Muscle of back (tissue), 13 donors: ENCODE measurements around the gene FAAP20. TPM values are rescaled to one million over a fixed set of nuclear protein-coding genes. Genes with fewer than 3 reads are reported as not detected.

Experiments
- DNase-seq, 3 donors: peaks; one replicate each; pipeline versions ENCODE4 v3.0.0 to v3.0.0-alpha.2; 2013
- long read RNA-seq, 9 donors: transcript quantifications; one replicate each; lab custom pipeline, GENCODE V29; 2026
- polyA plus RNA-seq, 10 donors: library from polyadenylated mRNA; unstranded; fragments of 120-200 nt; gene quantifications; one replicate each; pipeline ENCODE4 v1.2.1, GENCODE V29; 2013; ENCODE audit not compliant: insufficient read length in 10 of 10

Gene FAAP20, protein sequence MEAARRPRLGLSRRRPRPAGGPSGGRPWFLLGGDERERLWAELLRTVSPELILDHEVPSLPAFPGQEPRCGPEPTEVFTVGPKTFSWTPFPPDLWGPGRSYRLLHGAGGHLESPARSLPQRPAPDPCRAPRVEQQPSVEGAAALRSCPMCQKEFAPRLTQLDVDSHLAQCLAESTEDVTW
- polyA plus RNA-seq: 10 to 100 TPM; 22.3 to 45.9 (median 30.2) TPM
- long read RNA-seq, donor 1, transcript FAAP20-202 (4 exons, 729 nt): major isoform, 7 of 67 reads
- long read RNA-seq, donor 1, partial matches to known transcripts: 52 of 67 reads
- long read RNA-seq, donor 1, other reads (novel, unspliced or antisense): 0 of 67 reads
- long read RNA-seq, donor 2, transcript FAAP20-202 (4 exons, 729 nt): major isoform, 12 of 18 reads
- long read RNA-seq, donor 2, partial matches to known transcripts: 0 of 18 reads
- long read RNA-seq, donor 2, other reads (novel, unspliced or antisense): 0 of 18 reads
- long read RNA-seq, donor 3: 0 reads
- long read RNA-seq, donor 4, full-length matches to known transcripts: 15 of 22 reads
- long read RNA-seq, donor 4, partial matches to known transcripts: 7 of 22 reads
- long read RNA-seq, donor 4, other reads (novel, unspliced or antisense): 0 of 22 reads
- long read RNA-seq, donor 5, transcript FAAP20-202 (4 exons, 729 nt): major isoform, 22 of 149 reads
- long read RNA-seq, donor 5, partial matches to known transcripts: 107 of 149 reads
- long read RNA-seq, donor 5, other reads (novel, unspliced or antisense): 14 of 149 reads
- long read RNA-seq, donor 6, full-length matches to known transcripts: 24 of 24 reads
- long read RNA-seq, donor 6, partial matches to known transcripts: 0 of 24 reads
- long read RNA-seq, donor 6, other reads (novel, unspliced or antisense): 0 of 24 reads
- long read RNA-seq, donor 7, transcript FAAP20-212 (3 exons, 701 nt): minor isoform, 7 of 24 reads
- long read RNA-seq, donor 7, transcript FAAP20-202 (4 exons, 729 nt): major isoform, 16 of 24 reads
- long read RNA-seq, donor 7, partial matches to known transcripts: 0 of 24 reads
- long read RNA-seq, donor 7, other reads (novel, unspliced or antisense): 0 of 24 reads
- long read RNA-seq, donor 8, full-length matches to known transcripts: 21 of 21 reads
- long read RNA-seq, donor 8, partial matches to known transcripts: 0 of 21 reads
- long read RNA-seq, donor 8, other reads (novel, unspliced or antisense): 0 of 21 reads
- long read RNA-seq, donor 9, partial matches to known transcripts: 0 of 4 reads
- long read RNA-seq, donor 9, other reads (novel, unspliced or antisense): 0 of 4 reads

DNA sequence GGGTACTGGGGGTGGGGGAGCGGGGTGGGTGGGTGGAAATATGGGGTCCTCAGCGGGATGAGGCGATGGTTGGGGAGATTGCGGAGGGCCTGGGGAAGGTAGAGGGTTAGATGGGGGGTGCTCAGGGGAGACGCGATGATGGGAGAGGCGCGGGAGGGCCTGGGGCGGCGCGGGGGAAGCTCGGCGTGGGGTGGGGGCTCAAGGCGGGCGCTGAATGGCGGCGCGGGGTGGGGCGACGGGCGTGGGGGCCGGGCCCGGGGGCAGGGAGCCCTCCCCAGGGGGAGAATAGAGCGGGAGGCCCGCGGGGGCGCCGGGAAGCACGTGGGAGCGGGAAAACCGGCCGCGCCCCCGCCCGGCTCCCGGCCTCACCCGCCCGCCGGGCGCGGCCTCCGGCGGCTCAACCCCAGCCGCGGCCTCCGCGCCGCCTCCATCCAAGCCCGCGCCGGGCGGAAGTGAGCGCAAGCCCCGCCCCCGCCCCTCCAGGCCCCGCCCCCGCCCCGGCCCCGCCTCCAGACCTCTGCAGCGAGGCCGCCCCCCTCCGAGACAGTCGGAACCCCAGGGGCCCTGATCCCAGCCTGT is at the start of gene FAAP20:
TSS of gene FAAP20 (minus strand) at position 454 of the 579 bp plus-strand sequence. CDS start at position 431, 23 bp downstream.
- no peak for DNase-seq

DNA sequence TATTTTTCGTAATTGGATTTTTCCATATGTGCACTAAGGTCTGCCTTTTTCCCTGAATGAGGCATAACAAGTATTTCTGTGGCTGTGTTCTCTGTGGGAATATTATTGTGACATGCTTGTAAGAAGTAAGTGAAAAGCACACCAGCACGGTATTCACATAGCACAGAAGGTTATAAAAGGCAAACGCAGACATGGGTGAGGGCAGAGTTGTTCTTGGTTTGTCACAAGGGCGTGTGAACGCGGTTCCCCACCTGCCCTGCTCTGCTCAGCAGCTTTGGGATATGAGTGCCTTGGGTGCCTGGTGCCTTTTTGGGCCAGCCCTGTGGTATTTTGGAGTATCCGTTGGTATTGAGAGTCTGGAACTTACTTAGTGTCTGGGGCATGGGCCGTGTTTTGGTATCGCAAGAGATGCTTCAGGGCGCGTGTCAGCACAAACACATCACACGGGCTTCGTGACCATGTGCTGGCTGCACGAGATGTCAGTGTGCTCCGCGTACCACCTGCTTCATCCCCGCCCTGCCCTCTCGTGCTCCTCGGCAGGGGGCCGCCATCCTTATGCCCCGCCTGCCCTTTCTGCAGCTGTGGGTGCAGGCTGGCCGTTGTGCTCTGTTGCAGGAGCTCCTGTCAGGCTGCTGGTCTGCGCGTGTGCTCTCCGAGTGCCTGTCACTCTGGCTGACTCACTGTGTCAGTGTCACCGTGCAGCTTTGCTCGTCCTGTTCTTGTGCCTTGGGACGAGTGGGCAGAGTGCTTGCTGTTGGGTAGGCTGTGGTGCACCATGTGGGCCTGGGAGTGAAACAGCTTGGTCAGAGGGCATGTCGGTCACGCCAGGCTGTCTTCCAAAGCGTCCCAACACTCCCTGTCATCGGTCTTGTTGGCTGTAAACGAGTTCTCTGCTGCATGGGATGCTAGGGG is 48.5 kb upstream of the FAAP20 start:
- DNase-seq: no peak

DNA sequence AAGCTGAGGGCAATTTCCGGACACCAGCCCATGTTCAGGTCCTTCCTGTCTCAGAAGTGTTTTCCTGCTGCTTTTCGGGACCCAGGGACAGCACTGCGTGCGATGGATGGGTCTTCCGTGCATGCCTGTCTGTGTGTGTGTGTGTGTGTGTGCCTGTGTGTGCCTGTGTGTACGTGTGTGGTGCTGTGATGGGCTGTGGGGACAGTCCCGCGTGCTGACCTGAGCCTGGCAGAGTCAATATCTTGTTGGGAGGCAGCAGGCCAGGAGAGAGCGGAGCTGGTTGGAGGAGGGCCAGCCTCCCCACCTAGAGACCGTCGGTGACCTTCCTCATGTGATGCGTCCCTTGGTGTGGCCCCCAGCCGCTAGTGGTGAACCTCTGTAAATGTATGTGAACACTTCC is 47.2 kb upstream of the FAAP20 start:
- no peak for DNase-seq

DNA sequence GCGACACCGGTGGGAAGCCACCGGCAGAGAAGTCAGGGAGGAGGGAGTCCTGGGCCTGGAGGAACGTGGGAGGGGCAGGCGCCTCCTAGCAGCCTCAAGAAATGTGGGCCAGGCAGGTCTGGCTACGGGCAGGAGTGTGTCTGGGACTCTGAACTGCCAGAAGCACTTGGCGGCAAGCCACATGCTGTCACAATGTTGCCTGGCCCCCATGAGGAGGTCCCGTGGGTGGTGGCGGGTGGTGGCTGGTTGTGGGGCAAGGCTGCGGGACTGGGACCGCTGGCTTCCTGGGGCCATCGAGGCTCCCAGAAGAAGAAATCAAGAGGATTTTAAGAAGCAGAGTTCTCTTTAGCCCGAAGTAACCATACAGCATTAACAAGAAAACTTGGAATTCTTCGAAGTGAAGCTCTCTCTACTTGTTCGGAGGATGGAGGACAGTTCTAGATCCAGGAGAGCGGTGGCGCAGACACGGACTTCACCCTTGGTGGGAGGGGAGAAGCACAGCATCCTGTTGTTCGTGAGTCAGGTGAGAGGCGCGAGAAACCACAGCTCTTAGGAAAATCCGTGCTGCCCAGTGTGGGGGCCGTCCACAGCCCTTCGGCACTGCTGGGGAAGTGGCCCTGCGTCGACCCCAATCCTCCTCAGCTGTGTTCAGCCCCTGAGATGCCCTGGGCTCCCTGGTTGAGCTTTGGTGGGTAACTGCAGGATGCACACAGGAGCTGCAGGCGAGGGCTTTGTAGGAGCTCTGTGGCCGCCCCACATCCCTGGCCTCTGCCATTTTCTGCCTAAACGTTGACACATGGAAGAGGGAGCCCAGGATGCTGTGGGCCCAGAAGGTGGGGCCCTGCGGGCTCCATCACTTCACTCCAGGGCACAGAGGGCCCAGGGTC is 45.9 kb upstream of the FAAP20 start:
- no peak for DNase-seq

DNA sequence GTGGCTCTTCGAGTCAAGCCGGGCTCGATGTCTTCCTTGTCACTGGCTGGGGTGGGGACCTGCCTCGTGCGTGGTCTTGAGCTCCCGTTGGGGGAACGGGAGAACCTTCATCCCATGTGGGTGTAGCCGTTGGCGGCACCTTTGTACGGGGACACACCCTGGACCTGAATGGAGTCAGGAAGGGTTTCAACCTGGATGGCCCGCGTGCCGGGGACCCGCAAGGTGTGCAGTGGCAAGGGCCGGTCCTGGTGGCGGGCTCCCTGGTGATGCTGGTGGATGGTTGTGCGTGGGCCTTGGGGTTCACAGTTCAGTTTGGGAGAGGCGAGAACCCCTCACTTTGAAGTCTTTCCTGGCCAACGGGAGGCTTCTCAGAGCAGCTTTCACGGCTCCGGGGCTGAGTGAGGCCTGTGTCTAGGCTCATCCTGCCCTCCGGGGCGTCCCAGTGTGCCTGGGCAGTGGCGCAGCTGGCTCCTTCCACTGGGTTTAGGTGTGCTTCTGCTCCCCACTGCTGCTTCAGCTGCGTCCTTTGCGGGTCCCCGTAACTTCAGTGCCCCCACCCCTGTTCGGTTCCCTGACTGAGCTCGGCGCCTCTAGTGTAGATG is 44.9 kb upstream of the FAAP20 start:
- no peak for DNase-seq

DNA sequence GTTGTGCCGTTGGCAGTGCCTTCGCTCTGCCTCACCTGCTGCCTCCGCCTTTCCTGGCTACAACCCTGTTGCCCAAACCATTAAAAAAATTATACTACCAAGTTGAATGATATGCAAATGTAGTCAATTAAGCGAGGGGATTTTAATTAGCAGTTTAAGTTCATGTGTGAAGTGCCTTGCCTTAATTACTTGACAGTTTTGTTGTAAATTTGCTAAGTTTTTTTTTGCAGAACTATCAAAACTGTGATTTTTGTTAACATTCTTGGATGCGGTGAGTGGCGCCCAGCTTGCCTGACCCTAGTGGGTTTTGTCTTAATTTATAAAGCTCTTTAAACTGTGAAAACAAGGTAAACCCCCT is 44.4 kb upstream of the FAAP20 start:
- DNase-seq: no peak

DNA sequence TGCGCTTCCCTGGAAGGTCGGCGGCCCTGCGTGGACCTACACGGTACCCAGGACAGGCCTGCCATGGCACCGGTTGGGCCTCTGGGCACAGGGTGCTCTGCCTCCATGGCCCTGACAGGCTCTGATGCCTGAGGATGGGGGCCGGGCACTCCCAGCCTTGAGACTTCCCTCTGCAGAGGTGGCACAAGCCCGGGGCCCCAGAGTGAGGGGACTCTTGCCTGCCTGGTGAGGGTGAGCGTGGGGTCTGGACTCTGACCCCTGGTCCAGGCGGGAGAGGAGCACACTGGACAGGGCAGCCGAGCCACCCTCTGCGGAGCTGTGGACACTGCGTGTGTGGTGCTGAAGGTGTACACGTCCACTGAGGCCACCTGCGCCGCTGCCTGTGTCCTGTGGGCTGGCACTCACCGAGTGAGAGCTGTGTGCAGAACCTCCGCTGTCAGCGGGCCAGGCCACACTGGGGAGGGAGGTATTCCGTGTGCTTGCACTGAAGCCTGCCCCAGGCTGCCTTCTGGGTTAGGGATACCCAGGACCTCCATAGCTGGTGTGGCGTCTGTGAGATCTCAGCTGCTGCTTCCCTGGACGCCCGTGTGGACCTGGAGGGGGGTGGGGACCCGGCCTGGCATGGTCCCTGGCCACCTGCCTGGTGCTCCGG is 43.9 kb upstream of the FAAP20 start:
- no peak for DNase-seq

DNA sequence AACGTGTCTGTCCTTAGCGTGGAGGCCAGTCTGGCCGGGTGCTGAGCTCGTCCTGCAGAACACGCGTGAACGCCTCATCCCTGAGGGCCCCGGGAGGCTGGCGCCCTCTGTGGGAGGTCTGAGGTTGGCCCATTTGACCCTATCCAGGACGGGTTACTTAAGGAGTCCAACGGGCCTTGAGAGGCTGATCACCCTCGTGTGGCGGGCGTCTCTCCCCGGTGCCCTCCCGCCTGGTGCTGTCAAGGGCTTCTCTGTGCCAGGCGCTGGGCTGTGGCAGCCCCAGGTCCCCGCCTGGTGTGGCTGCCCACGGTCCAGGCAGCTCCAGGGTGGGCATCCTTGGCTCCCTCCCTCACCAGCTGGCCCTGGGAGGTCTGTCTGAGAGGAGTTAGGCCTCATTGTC is 43.2 kb upstream of the FAAP20 start:
- DNase-seq: no peak

DNA sequence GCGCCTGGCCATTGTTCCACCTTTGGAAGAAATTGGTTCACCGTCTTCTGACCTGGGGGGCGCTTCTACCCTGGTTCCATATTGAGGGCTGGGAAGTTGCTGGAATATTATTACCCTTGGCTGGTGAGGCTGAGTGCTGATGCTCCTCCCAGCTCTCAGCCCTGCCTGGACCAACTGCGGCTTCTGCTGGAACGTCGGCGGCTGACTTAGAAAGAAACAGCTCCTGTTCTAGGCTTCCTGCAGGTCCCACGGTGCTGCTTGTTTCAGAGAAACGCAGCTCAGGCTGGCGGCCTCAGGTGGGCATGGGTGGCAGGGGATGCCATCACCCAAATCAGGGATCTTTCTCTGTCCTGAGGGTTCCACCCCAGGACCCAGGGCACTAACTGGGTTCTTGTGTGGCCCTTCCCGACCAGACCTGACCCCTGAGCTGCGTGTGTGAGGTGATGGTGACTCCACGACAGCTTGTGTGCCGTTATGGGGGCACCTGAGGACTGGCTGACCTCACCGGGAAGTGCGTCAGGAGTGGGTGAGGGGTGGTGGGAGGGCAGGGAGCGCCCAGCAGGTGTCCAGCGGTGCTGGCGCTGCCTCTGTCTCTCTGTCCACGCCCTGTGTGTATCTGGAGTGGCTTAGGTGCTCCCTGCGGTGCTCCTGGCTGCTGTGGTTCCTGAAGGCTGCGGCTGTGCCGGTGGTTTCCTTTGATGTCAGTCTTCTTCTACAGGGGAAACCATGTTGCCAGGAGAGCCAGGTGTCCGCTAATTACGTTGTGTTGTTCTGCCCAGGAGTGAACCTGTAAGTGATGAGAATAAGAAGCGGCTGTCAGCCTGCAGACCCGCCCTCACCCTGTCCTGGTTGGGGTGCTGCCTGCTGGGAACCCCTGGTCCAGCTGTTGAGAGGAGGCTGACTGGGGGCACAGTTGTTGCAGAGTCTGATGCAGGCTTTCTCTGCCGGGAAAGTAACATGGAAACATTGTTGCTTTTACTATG is 42.4 kb upstream of the FAAP20 start:
- no peak for DNase-seq

DNA sequence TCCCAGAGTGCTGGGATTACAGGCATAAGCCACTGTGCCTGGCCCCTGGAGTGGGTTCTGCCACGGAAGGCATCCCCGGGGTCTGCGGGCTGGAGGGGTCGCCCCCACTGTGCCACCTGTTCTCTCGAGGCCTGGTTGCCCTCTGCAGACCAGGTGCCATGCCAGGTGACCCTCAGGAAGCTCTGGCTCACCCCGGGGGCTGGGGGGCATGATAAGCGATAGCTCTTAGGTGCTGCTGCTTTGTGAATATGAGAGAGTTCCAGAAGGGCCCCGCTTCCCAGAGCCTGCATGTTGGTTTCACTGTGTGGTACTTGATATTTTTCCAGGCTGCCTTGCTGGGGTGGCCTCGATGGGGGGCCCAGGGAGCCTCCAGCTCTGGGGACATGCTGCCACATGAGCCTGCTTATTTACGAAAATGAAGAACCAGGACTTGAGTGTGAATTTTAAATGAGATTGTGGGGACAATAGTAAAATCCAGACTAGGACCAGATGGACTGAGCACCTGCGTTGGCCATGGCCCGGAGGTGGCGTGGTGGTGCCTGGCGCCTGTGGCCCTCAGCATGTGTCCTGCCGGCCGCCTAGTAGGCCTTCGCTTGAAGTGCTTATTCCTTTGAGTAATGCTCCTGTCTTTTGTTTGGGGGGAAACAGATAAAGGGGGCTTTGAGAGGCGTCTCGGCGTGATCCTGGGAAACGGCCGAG is 40.9 kb upstream of the FAAP20 start:
- no peak for DNase-seq

DNA sequence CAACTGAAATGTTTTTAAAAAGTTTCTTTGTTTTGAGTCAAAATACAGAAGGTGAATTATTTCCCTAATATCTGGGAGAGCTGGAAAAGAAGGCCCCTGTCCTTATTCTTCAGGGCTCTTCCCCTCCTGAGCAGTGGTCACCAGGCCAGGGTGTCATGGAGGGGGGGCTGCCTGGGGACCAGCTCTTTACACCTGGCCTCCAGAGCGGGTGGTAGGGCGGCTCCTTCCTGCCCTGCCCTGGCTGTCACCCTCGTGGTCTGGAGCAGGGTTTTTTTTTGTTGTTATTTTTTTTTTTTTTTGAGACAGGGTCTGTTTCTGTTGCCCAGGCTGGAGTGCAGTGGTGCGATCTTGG is 40.2 kb upstream of the FAAP20 start:
- DNase-seq: no peak

DNA sequence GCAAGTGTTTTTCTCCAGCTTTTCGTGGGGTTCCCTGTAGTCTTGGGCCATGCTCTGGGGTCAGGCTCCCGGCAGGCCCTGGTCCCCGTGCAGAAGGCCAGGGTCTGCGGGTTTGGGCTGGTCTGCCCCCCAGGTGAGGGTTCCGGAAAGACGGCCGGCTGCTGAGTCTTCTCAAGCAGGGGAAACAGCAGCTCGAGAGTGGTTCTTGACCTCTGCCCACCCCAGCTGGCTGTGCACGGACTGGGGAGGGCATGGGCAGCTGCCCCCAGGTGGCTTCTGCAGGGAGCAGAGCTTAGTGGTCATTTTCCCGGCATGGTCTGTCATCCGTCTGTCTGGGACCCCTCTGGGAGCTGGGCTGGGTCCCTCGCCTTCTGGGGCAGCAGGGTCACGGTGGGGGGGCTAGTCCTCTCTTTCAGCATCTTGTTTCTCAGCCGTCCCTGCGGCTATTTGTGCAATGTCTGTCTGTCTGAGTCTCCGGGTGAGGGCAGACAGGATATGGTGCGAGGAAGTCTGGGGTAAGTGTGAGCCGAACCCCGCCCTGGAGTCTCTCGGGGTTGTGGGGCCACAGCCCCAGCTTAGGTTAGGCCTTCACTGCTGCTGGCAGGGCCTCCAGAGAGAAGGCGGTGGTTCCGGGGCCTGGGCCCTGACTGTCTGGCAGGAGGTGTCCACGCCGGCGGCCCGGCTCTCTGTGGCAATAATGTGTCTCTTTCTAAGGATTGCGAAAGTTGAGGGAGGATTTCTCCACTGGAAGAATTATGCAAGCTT is 39.6 kb upstream of the FAAP20 start:
- DNase-seq: peak in 1 of 3 donors; percentile 75

DNA sequence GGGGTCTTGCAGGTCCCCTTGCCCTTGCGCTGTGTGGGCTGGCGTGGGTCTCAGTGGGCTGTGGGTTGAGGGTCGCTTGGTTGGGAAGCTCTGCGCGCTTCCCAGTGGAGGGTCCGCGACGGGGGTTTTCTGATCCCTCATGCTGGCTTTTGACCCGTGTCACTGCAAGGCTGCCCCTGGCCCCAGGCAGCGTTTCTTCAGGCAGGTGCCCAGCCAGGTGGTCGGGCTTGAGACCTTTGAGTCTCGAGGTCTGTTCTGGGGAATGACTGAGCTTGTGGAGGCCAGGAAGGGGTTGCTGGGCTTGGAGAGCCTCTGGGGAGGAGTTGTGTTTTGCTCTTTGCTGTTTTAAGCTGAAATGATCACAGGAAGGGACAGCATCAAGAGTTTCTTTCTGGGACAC is 38.9 kb upstream of the FAAP20 start:
- no peak for DNase-seq

DNA sequence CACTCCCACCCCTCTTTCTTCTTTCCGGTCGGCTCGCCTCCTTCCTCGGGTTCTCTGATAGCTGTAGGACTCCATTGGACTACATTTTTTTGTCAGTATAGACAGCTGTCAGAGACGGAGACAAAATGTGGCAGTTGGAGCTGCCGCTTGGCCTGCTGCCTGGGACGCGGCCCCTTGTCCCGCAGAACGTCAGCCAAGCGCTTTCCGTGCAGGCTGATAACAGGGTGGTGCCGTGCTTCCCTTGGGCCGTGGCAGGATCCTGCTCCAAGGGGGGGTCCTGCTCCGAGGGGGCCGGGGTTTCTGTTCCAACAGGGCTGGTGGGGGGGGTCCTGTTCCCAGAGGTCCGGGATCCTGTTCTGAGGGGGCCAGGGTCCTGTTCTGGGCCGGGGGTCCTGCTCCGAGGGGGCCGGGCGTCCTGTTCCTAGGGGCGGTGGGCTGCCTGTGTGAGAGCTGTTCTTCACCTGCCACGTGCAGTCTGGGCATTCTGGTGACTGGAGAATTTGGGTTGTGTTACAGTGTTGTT is 38.4 kb upstream of the FAAP20 start:
- no peak for DNase-seq

DNA sequence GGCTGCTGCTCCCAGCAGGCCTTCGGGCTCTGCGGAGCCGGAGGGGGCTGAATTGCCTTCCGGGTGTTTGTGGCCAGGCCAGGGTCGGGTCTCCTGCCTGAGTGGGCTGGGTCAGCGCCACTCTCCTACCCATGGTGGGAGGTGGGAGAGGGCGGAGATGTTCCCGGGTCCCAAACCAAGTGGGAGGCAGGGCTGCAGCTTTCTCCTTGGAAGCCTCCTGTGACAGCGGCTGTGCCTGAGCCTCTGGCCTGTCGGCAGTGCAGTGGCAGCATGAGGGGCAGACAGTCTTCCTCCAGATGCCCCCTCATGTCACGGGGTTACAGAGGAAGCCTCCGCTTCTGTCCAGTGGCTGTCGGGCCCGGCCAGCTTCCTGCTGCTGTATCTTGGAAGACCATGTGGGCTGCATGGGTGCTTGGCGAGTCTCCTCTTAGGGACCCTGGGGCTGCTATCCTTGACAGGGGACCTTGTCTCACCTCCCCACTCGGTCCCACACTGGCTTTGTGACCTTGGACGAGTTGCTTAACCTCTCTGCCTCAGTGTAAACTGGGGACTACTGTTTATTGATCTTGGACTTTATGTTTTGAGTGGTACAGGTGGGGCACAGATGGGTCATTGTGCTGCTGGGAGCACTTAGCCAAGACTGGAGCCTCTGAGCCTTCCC is 37.8 kb upstream of the FAAP20 start:
- DNase-seq: no peak
